Liver (tissue), 9 donors: ENCODE measurements around the gene FBXO21. TPM values are rescaled to one million over a fixed set of nuclear protein-coding genes. Genes with fewer than 3 reads are reported as not detected.

Source experiments
- DNase-seq: peaks from one replicate; pipeline ENCODE4 v3.0.0-alpha.2; 2017; ENCODE audit warnings: low spot score
- H3K27ac ChIP-seq, 2 donors: one replicate each; pipeline ENCODE4 v1.7.0; 2013; ENCODE audit warnings: inconsistent platforms in 2 of 2, low read length in 2 of 2, control low read depth in 1 of 2, low read depth in 1 of 2, mild to moderate bottlenecking in 1 of 2
- H3K27me3 ChIP-seq, 4 donors: one replicate each; pipeline versions ENCODE4 v1.6.1 to v1.7.0; 2013; ENCODE audit warnings: low read length in 3 of 4, inconsistent platforms in 1 of 4, mild to moderate bottlenecking in 1 of 4, moderate library complexity in 1 of 4; ENCODE audit not compliant: control insufficient read depth in 4 of 4, insufficient read depth in 4 of 4
- H3K36me3 ChIP-seq, 4 donors: one replicate each; pipeline versions ENCODE4 v1.6.1 to v1.7.0; 2013; ENCODE audit warnings: low read length in 3 of 4, mild to moderate bottlenecking in 3 of 4, low read depth in 1 of 4, moderate library complexity in 1 of 4; ENCODE audit not compliant: control insufficient read depth in 4 of 4, insufficient read depth in 3 of 4
- H3K4me1 ChIP-seq, 4 donors: one replicate each; pipeline versions ENCODE4 v1.6.1 to v1.7.0; 2013; ENCODE audit warnings: low read length in 3 of 4, mild to moderate bottlenecking in 3 of 4, moderate library complexity in 1 of 4; ENCODE audit not compliant: control insufficient read depth in 4 of 4, insufficient read depth in 4 of 4
- H3K4me3 ChIP-seq, 3 donors: one replicate each; pipeline versions ENCODE4 v1.6.1 to v1.7.0; 2013; ENCODE audit warnings: low read length in 3 of 3, control low read depth in 1 of 3, low read depth in 1 of 3, mild to moderate bottlenecking in 1 of 3
- H3K9ac ChIP-seq, 2 donors: one replicate each; pipeline ENCODE4 v1.7.0; 2013; ENCODE audit warnings: low read length in 2 of 2, mild to moderate bottlenecking in 2 of 2, moderate library complexity in 2 of 2, control low read depth in 1 of 2, low read depth in 1 of 2
- H3K9me3 ChIP-seq, 4 donors: one replicate each; pipeline versions ENCODE4 v1.6.1 to v1.7.0; 2013; ENCODE audit warnings: low read length in 3 of 4; ENCODE audit not compliant: control insufficient read depth in 4 of 4
- ATF3 ChIP-seq: IDR thresholded peaks from 2 replicates; pipeline ENCODE4 v1.6.1; 2016; ENCODE audit warnings: antibody characterized with exemption
- CTCF ChIP-seq: fragments of 150-350 bp; IDR thresholded peaks from 2 replicates; pipeline ENCODE4 v1.5.1; 2017; ENCODE audit warnings: improper control_type of control experiment, low read depth, low read length; ENCODE audit not compliant: missing input control
- EGR1 ChIP-seq, 2 donors: IDR thresholded peaks; 2 replicates each; pipeline ENCODE4 v1.6.1; 2016 to 2018; ENCODE audit warnings: antibody characterized with exemption in 2 of 2, low read depth in 2 of 2
- FOXA1 ChIP-seq: IDR thresholded peaks from 2 replicates; pipeline ENCODE4 v1.6.1; 2016; ENCODE audit warnings: antibody characterized with exemption
- FOXA2 ChIP-seq: IDR thresholded peaks from 2 replicates; pipeline ENCODE4 v1.6.1; 2016; ENCODE audit warnings: antibody characterized with exemption
- GABPA ChIP-seq, 2 donors: IDR thresholded peaks in 1 of 2; conservative IDR thresholded peaks in 1 of 2; 2 replicates each; pipeline ENCODE4 v1.6.1; 2016; ENCODE audit warnings: antibody characterized with exemption in 2 of 2, mild to moderate bottlenecking in 1 of 2, moderate library complexity in 1 of 2
- HNF4G ChIP-seq: IDR thresholded peaks from 2 replicates; pipeline ENCODE4 v1.6.1; 2016; ENCODE audit warnings: antibody characterized with exemption
- JUND ChIP-seq, 2 donors: IDR thresholded peaks; 2 replicates each; pipeline ENCODE4 v1.6.1; 2016; ENCODE audit warnings: antibody characterized with exemption in 2 of 2
- MAX ChIP-seq: IDR thresholded peaks from 2 replicates; pipeline ENCODE4 v1.6.1; 2016; ENCODE audit warnings: antibody characterized with exemption
- NR2F2 ChIP-seq: IDR thresholded peaks from 2 replicates; pipeline ENCODE4 v1.6.1; 2016; ENCODE audit warnings: antibody characterized with exemption
- RAD21 ChIP-seq, 2 donors: IDR thresholded peaks; 2 replicates each; pipeline ENCODE4 v1.6.1; 2016; ENCODE audit warnings: antibody characterized with exemption in 2 of 2, mild to moderate bottlenecking in 2 of 2
- REST ChIP-seq: IDR thresholded peaks from 2 replicates; pipeline ENCODE4 v1.6.1; 2016; ENCODE audit warnings: antibody characterized with exemption, mild to moderate bottlenecking
- RXRA ChIP-seq, 2 donors: IDR thresholded peaks; 2 replicates each; pipeline ENCODE4 v1.6.1; 2017 to 2018; ENCODE audit warnings: antibody characterized with exemption in 2 of 2, mild to moderate bottlenecking in 1 of 2
- SP1 ChIP-seq: IDR thresholded peaks from 2 replicates; pipeline ENCODE4 v1.6.1; 2018; ENCODE audit warnings: antibody characterized with exemption, mild to moderate bottlenecking
- TAF1 ChIP-seq: conservative IDR thresholded peaks from 2 replicates; pipeline ENCODE4 v1.6.1; 2016; ENCODE audit warnings: antibody characterized with exemption, mild to moderate bottlenecking
- YY1 ChIP-seq: IDR thresholded peaks from 2 replicates; pipeline ENCODE4 v1.6.1; 2016; ENCODE audit warnings: antibody characterized with exemption, mild to moderate bottlenecking
- ZBTB33 ChIP-seq: IDR thresholded peaks from 2 replicates; pipeline ENCODE4 v1.6.1; 2016; ENCODE audit warnings: antibody characterized with exemption
- WGBS: extraction: QIAGEN DNeasy Blood & Tissue Kit; methylation state at CpG from one replicate; pipeline ENCODE4 v1.1.7; 2013; 5-methylcytosine and 5-hydroxymethylcytosine counted together
- polyA plus RNA-seq, 2 donors: library from polyadenylated mRNA; stranded (reverse) in 1 of 2; unstranded in 1 of 2; fragments of 200-250 nt in 1 of 2; fragments of >200 nt in 1 of 2; fragmentation: Nextera tagmentation in 1 of 2; extraction: Ambion mirVana in 1 of 2; gene quantifications; one replicate each; pipeline versions ENCODE4 v1.2.1 to v1.2.3, GENCODE V29; 2013 to 2015
- total RNA-seq, 2 donors: library from RNA; depleted of rRNA; stranded (reverse); fragments of >200 nt; gene quantifications; one replicate each; pipeline ENCODE4 v1.2.3, GENCODE V29; 2014
- donor health status: healthy.
- donor health status: healthy.
- donor health status: healthy.
- donor health status: healthy.
- donor health status: healthy.

The FBXO21 gene
- total and polyA plus RNA-seq, 4 donors: 12.9 to 54.4 (median 21.1) TPM

- TF ChIP-seq ATF3 (no peak), EGR1 (IDR thresholded peaks at IDR 0.05; ENCODE audit: low read depth in 2 of 2) (no peak), NR2F2 (no peak)
Observed at GRCh38 chr12:117142094-117142493, 48.2 kb downstream of the FBXO21 start (continued).

GRCh38 chr12:117141097-117141898 is 49.0 kb downstream of the FBXO21 start:
- Histone ChIP-seq H3K9me3 (no peaks in the 10 kb centered on the region), H3K9ac (no peak overlapping the region), H3K4me1 (peaks cover 6 to 26% (median 14%) of the 10 kb centered on the region in 4 donors), H3K4me3 (no peak overlapping the region), H3K27me3 (no peaks in the 10 kb centered on the region), H3K27ac (no peak overlapping the region), H3K36me3 (peaks cover 5 to 17% (median 10%) of the 10 kb centered on the region in 4 donors)
- DNase-seq: no peak
- WGBS: 91% methylated on average over 29 of the region's 29 CpGs
- TF ChIP-seq FOXA1 (no peak), MAX (no peak), REST (no peak), CTCF (no peak), TAF1 (no peak), NR2F2 (no peak), SP1 (no peak), JUND (IDR thresholded peaks at IDR 0.05) (no peak), EGR1 (IDR thresholded peaks at IDR 0.05; ENCODE audit: low read depth in 2 of 2) (no peak), ZBTB33 (no peak), FOXA2 (no peak), HNF4G (no peak), RXRA (IDR thresholded peaks at IDR 0.05) (no peak), RAD21 (IDR thresholded peaks at IDR 0.05) (no peak), GABPA (IDR thresholded peaks at IDR 0.05 in 1 of 2, conservative IDR thresholded peaks at IDR 0.05 in 1 of 2) (no peak), YY1 (no peak)
